SK-N-MC (cell line): ENCODE measurements around the gene GPALPP1.

Experiments used
- EZH2 ChIP-seq: fragments of 200-600 bp; sonication (generic); IDR thresholded peaks from one replicate; pipeline ENCODE4 v1.6.1; 2017; ENCODE audit warnings: antibody characterized with exemption
- FOXP2 ChIP-seq: optimal IDR thresholded peaks from 2 replicates; pipeline ENCODE3; 2011; ENCODE audit warnings: mild to moderate bottlenecking, moderate library complexity; ENCODE audit not compliant: insufficient read depth; ENCODE audit errors: extremely low read length, control extremely low read depth
- POLR2AphosphoS5 ChIP-seq: IDR thresholded peaks from 2 replicates; pipeline ENCODE4 v1.6.1; 2012; ENCODE audit warnings: mild to moderate bottlenecking, low read depth, low read length, borderline replicate concordance

DNA sequence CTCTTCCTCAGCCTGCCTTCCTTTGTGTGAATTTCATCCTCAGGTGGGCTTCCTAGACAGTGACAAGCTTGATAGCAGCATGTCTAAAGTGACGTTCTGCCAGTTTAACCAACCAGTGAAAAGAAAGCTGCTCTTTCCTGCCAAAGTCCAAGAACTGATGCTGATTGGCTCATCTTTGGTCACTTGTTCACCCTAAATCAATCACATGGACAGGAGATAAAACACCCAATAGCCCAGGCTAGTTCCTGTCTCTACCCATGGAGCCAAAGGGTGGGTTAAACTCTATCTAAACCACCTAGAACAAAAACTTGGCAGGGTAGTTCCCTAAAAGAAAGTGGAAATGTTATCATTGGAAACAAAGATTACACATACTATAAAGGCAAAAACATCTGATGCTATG lies 50.8 kb downstream of the GPALPP1 start:
- TF ChIP-seq EZH2 (no peak), POLR2AphosphoS5 (no peak), FOXP2 (no peak)
